Effector memory CD8-positive, alpha-beta T cell (primary cell): ENCODE data around the gene EPB41L4B.
"Not testable (repeated sequence)": the region's sequence is repeated elsewhere in the genome, so short reads cannot be mapped to it uniquely, and the experiment has no call there.

Experiments
- ATAC-seq: fragments of 150-1000 bp; cut with Tn5 transposase; replicated peaks from 2 replicates; pipeline ENCODE4 v1.10.0; 2021; ENCODE audit warnings: mild to moderate bottlenecking, moderate library complexity
- DNase-seq, 3 experiments: peaks; one replicate each; pipeline ENCODE4 v3.0.0; 2021
- H3K27ac Mint-ChIP-seq, 2 donors: one replicate each; pipeline ENCODE4 v1.8.0; 2022; ENCODE audit warnings: mild to moderate bottlenecking in 2 of 2, mixed read lengths in 2 of 2, moderate library complexity in 2 of 2
- H3K27me3 Mint-ChIP-seq, 2 donors: one replicate each; pipeline ENCODE4 v1.8.0; 2022; ENCODE audit warnings: mixed read lengths in 2 of 2
- H3K36me3 Mint-ChIP-seq: one replicate; pipeline ENCODE4 v1.8.0; 2022; ENCODE audit warnings: mild to moderate bottlenecking, moderate library complexity, mixed read lengths; ENCODE audit not compliant: insufficient read depth
- H3K4me1 Mint-ChIP-seq, 2 donors: one replicate each; pipeline ENCODE4 v1.8.0; 2022; ENCODE audit warnings: low read depth in 2 of 2, mixed read lengths in 2 of 2
- H3K4me3 Mint-ChIP-seq, 2 donors: one replicate each; pipeline ENCODE4 v1.8.0; 2022; ENCODE audit warnings: mild to moderate bottlenecking in 2 of 2, mixed read lengths in 2 of 2, moderate library complexity in 2 of 2
- H3K9me3 Mint-ChIP-seq, 2 donors: one replicate each; pipeline ENCODE4 v1.8.0; 2022; ENCODE audit warnings: mixed read lengths in 2 of 2

Gene EPB41L4B

GRCh38 chr9:109303900-109304299 is 17.0 kb downstream of the EPB41L4B start:
- DNase-seq: no peak

GRCh38 chr9:109302606-109303005 is 18.3 kb downstream of the EPB41L4B start:
- no peaks in the 10 kb centered on the region for H3K36me3 Mint-ChIP-seq
- H3K4me1 Mint-ChIP-seq: no peaks in the 10 kb centered on the region
- no peak overlapping the region for H3K27ac Mint-ChIP-seq
- H3K27me3 Mint-ChIP-seq: peaks cover 39 to 51% of the 10 kb centered on the region in 2 donors
- no peak for ATAC-seq
- H3K9me3 Mint-ChIP-seq: peaks cover 0 to 2% of the 10 kb centered on the region in 2 donors
- no peak overlapping the region for H3K4me3 Mint-ChIP-seq
- no peak for DNase-seq

More at GRCh38 chr9:109303900-109304299, 17.0 kb downstream of the EPB41L4B start:
- H3K9me3 Mint-ChIP-seq: peaks cover 0 to 2% of the 10 kb centered on the region in 2 donors
- H3K36me3 Mint-ChIP-seq: no peaks in the 10 kb centered on the region
- no peak overlapping the region for H3K4me3 Mint-ChIP-seq
- no peak overlapping the region for H3K27ac Mint-ChIP-seq
- no peaks in the 10 kb centered on the region for H3K4me1 Mint-ChIP-seq
- peaks cover 44 to 61% of the 10 kb centered on the region in 2 donors for H3K27me3 Mint-ChIP-seq
- ATAC-seq: no peak

GRCh38 chr9:109301012-109301411 is 19.8 kb downstream of the EPB41L4B start:
- DNase-seq (no peak), ATAC-seq (no peak)
- Mint-ChIP-seq H3K4me1 (peaks cover 0 to under 1% of the 10 kb centered on the region in 2 donors), H3K36me3 (no peaks in the 10 kb centered on the region), H3K27me3 (peaks cover 34 to 49% of the 10 kb centered on the region in 2 donors), H3K27ac (no peak overlapping the region), H3K9me3 (peaks cover 0 to 2% of the 10 kb centered on the region in 2 donors), H3K4me3 (no peak overlapping the region)

GRCh38 chr9:109299891-109300290 is 21.0 kb downstream of the EPB41L4B start:
- H3K4me1 Mint-ChIP-seq: peaks cover 0 to 2% of the 10 kb centered on the region in 2 donors
- peaks cover 0 to 2% of the 10 kb centered on the region in 2 donors for H3K9me3 Mint-ChIP-seq
- H3K36me3 Mint-ChIP-seq: no peaks in the 10 kb centered on the region
- no peak overlapping the region for H3K4me3 Mint-ChIP-seq
- H3K27ac Mint-ChIP-seq: no peak overlapping the region
- H3K27me3 Mint-ChIP-seq: peaks cover 31 to 52% of the 10 kb centered on the region in 2 donors
- no peak for DNase-seq
- ATAC-seq: no peak

- H3K36me3 Mint-ChIP-seq: no peaks in the 10 kb centered on the region
- DNase-seq: no peak
- H3K4me3 Mint-ChIP-seq: no peak overlapping the region
- peaks cover 23 to 43% of the 10 kb centered on the region in 2 donors for H3K27me3 Mint-ChIP-seq
- no peak overlapping the region for H3K27ac Mint-ChIP-seq
- peaks cover 0 to 2% of the 10 kb centered on the region in 2 donors for H3K9me3 Mint-ChIP-seq
- peaks cover 0 to 2% of the 10 kb centered on the region in 2 donors for H3K4me1 Mint-ChIP-seq
- ATAC-seq: no peak
These were observed 23.0 kb downstream of the EPB41L4B start for GRCh38 chr9:109297899-109298298.

- DNase-seq (no peak), ATAC-seq (no peak)
- Mint-ChIP-seq H3K27me3 (peaks cover 8 to 21% of the 10 kb centered on the region in 2 donors), H3K9me3 (no peaks in the 10 kb centered on the region), H3K4me3 (no peak overlapping the region), H3K4me1 (peaks cover 0 to 2% of the 10 kb centered on the region in 2 donors), H3K36me3 (no peaks in the 10 kb centered on the region), H3K27ac (no peak overlapping the region)
These were observed 25.4 kb downstream of the EPB41L4B start for GRCh38 chr9:109295221-109296130.

GRCh38 chr9:109290385-109290784 is 30.5 kb downstream of the EPB41L4B start:
- Mint-ChIP-seq H3K27ac (no peak overlapping the region), H3K9me3 (no peaks in the 10 kb centered on the region), H3K27me3 (peaks cover 0 to 9% of the 10 kb centered on the region in 2 donors), H3K4me3 (no peak overlapping the region), H3K36me3 (no peaks in the 10 kb centered on the region), H3K4me1 (no peaks in the 10 kb centered on the region)
- no peak for DNase-seq
- ATAC-seq: no peak

- peaks cover 0 to 9% of the 10 kb centered on the region in 2 donors for H3K27me3 Mint-ChIP-seq
- ATAC-seq (no peak), DNase-seq (no peak)
- no peak overlapping the region for H3K27ac Mint-ChIP-seq
- no peaks in the 10 kb centered on the region for H3K36me3 Mint-ChIP-seq
- H3K9me3 Mint-ChIP-seq: no peaks in the 10 kb centered on the region
- H3K4me3 Mint-ChIP-seq: no peak overlapping the region
- H3K4me1 Mint-ChIP-seq: no peaks in the 10 kb centered on the region
These were observed 30.9 kb downstream of the EPB41L4B start for GRCh38 chr9:109289931-109290330.

GRCh38 chr9:109289186-109289585 is 31.7 kb downstream of the EPB41L4B start:
- Mint-ChIP-seq H3K36me3 (no peaks in the 10 kb centered on the region), H3K4me3 (no peak overlapping the region), H3K4me1 (no peaks in the 10 kb centered on the region), H3K9me3 (no peaks in the 10 kb centered on the region), H3K27ac (no peak overlapping the region), H3K27me3 (peaks cover 0 to 9% of the 10 kb centered on the region in 2 donors)
- ATAC-seq (no peak), DNase-seq (no peak)

GRCh38 chr9:109286981-109287380 is 33.9 kb downstream of the EPB41L4B start:
- ATAC-seq (no peak), DNase-seq (no peak)
- H3K4me3 Mint-ChIP-seq: no peak overlapping the region
- H3K27me3 Mint-ChIP-seq: peaks cover 3 to 9% of the 10 kb centered on the region in 2 donors
- no peaks in the 10 kb centered on the region for H3K4me1 Mint-ChIP-seq
- H3K9me3 Mint-ChIP-seq: no peaks in the 10 kb centered on the region
- no peaks in the 10 kb centered on the region for H3K36me3 Mint-ChIP-seq
- H3K27ac Mint-ChIP-seq: no peak overlapping the region

GRCh38 chr9:109286571-109286977 is 34.3 kb downstream of the EPB41L4B start:
- peaks cover 7 to 9% of the 10 kb centered on the region in 2 donors for H3K27me3 Mint-ChIP-seq
- H3K9me3 Mint-ChIP-seq: no peaks in the 10 kb centered on the region
- no peak overlapping the region for H3K27ac Mint-ChIP-seq
- ATAC-seq: no peak
- H3K4me3 Mint-ChIP-seq: no peak overlapping the region
- no peaks in the 10 kb centered on the region for H3K36me3 Mint-ChIP-seq
- DNase-seq: no peak
- H3K4me1 Mint-ChIP-seq: no peaks in the 10 kb centered on the region

GRCh38 chr9:109283672-109284071 is 37.2 kb downstream of the EPB41L4B start:
- H3K27me3 Mint-ChIP-seq, ATAC-seq, H3K27ac Mint-ChIP-seq, H3K4me1 Mint-ChIP-seq, H3K9me3 Mint-ChIP-seq, H3K36me3 Mint-ChIP-seq, DNase-seq, H3K4me3 Mint-ChIP-seq: not testable (repeated sequence)

GRCh38 chr9:109283012-109283411 is 37.8 kb downstream of the EPB41L4B start:
- H3K36me3 Mint-ChIP-seq: no peaks in the 10 kb centered on the region
- ATAC-seq (no peak), DNase-seq (no peak)
- peaks cover 2 to 13% of the 10 kb centered on the region in 2 donors for H3K27me3 Mint-ChIP-seq
- H3K4me3 Mint-ChIP-seq: no peak overlapping the region
- no peaks in the 10 kb centered on the region for H3K4me1 Mint-ChIP-seq
- no peaks in the 10 kb centered on the region for H3K9me3 Mint-ChIP-seq
- H3K27ac Mint-ChIP-seq: no peak overlapping the region

GRCh38 chr9:109282302-109282701 is 38.6 kb downstream of the EPB41L4B start:
- H3K27ac Mint-ChIP-seq: no peak overlapping the region
- H3K4me1 Mint-ChIP-seq: no peaks in the 10 kb centered on the region
- H3K9me3 Mint-ChIP-seq: no peaks in the 10 kb centered on the region
- peaks cover 9 to 20% of the 10 kb centered on the region in 2 donors for H3K27me3 Mint-ChIP-seq
- ATAC-seq (no peak), DNase-seq (no peak)
- H3K36me3 Mint-ChIP-seq: no peaks in the 10 kb centered on the region
- H3K4me3 Mint-ChIP-seq: no peak overlapping the region
